Stimulated activated CD8-positive, alpha-beta memory T cell treated with anti-CD3 and anti-CD28 coated beads, Interleukin-12 subunit alpha, Interleukin-12 subunit beta, amount 100 ng/mL, for 4 hours (primary cell): ENCODE data around the gene MCTP2.

Experiments
- DNase-seq: peaks from one replicate; pipeline ENCODE4 v3.0.0-alpha.2; 2020; ENCODE audit warnings: low read depth

MCTP2 gene

GRCh38 chr15:94353488-94353820 is 122.1 kb downstream of the MCTP2 start:
- no peak for DNase-seq

DNA sequence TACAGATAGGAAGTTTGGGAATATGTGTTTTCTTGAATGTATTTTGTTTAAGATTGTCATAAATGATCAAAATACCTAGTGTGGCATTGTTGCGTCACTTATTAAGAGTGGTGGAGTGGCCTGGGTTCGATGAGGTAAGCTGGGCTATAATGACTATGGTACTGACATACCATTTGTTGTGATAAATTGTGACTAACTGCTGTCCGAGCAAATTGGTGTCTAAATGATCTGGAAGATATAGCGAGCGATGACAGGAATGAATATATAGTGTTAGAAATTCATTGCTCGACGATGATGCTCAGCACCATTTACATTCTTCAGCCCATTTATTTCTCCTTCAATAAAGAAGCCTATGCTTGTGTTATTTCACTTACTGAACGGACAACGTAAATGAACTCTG is 123.3 kb downstream of the MCTP2 start:
- no peak for DNase-seq

DNA sequence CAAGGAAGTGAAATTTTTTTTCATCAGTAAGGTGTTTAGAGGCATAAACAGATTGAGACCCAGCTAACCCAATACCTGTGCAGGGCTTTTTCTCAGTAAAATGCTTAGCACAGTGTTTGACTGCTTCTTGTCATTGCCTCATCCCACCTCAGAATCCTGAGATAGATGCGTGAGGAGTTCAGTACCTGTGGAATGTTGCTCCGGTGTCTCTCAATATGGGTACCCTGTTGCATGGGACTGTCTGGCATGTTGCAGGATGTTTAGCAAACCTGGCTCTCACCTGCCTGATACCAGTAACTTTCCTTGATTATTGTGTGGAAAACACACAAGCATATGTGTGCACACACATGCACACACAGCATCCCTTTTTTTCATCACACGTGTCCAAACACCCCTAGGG is 128.4 kb downstream of the MCTP2 start:
- no peak for DNase-seq

DNA sequence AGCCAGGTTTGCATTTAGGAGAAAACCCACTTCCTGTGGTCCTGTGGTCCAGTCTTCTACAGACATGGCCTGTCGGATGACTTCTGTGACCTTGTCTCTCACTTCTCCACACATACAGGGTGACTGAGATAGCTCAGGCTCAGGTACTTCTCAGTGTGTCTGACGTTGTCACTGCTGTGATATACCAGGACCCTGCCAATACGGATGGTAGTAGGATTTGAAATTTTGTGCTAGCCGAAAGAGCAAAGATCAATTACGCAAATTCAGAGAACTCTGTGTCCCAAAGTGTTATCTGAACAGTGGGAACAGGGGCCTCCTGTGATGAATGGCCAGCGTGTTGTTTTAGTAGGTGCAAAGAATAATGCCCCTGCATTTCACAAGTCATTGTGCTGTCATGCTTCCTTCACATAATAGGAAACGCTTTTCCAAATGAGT is 128.9 kb downstream of the MCTP2 start:
- DNase-seq: no peak

GRCh38 chr15:94362385-94363092 is 131.2 kb downstream of the MCTP2 start:
- no peak for DNase-seq

GRCh38 chr15:94363382-94363781 is 132.0 kb downstream of the MCTP2 start:
- no peak for DNase-seq

DNA sequence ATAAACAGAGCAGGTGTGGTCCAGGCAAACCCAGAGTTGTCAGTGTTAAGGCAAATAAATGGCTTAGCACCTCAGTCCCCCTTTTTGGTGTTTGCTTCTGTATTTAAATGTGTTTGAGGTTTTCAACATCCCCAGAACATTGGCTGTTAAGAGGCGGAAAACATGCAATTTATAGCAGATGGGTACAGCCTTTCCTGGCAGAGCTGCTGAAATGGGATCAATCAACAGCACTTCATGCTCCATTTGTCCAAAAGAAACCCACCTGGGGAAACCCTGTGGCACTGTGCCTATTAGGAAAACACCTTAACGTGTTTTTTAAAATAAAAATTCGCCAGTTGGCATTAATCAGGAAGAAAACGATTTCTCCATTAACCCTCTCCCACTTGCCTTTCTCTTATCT is 135.4 kb downstream of the MCTP2 start:
- DNase-seq: no peak

DNA sequence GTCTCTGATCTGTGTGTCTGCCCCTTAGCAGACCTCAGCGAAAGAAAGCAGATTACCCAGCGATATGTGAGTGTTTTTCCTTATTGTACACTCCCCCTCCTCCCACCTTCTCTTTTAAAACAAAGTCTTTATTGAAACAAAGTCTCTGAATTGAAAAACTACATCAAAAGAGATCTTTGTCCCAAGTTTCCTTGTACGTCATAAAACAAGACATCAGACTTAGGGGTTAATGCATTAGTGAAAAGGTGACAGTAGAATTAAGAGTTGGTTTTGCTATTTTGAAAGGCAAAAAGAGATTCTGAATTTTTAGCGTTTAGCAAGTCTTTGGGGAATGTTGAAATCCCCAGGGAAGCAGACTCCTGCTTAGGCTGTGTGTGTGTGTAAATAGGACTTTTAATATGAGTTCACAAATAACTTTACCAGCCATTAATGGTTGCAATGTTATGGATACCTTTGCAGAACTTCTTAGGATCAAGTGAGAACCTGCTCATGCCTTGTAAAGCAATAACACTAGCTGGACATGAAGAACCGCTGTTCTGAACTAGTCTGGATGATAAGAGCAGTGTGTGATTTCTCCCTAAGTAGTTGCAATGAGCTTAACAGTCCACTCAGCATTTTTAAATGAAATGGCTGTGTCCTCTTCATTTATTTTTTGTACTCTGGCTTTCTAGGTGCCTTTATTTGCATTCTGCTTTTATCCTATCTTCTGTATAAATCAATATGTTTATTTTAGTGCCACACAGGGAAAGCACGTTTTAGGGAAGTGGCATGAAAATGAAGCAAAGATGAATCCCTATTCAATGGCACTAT is 136.6 kb downstream of the MCTP2 start:
- no peak for DNase-seq

- no peak for DNase-seq
Observed at GRCh38 chr15:94370206-94370935, 139.0 kb downstream of the MCTP2 start.

GRCh38 chr15:94370936-94371285 is 139.6 kb downstream of the MCTP2 start:
- no peak for DNase-seq

DNA sequence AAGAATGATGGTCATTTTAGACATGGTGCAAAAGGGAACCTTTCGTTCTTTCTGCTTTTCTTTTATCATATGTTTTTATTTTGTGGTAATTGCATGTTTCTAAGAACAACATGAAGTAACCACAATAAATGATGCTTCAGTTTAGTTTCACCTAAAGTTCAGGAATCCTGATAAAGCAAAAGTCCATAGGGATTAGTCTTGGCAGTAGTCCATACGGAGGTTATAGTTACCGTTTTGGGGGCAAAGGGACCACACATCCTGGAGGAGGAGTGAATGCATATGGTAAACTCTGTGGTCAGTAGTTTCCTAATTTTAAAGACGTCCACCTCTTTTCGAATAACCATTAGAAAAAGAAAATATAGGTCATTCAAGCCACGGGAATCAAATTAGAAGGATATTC is 141.5 kb downstream of the MCTP2 start:
- no peak for DNase-seq

- DNase-seq: no peak
Observed at GRCh38 chr15:94375997-94376396, 144.6 kb downstream of the MCTP2 start.

DNA sequence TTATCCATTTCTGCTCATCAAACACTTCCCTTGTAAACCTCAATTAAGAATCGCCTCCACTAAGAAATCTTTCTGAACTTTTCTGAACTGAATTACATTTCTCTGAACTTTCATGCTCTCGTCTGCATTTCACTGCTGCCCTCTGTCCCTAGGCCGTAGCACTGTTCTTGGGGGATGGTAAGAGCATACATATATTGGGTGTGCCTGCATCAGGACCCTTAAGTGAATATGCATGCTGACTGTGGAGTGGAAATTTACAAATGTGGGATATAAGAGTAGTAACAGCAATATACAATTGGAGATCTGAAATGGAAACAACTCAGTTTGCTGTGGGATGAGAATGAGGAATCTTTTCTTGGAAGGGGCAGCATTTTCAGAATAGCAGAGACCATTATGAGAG is 148.6 kb downstream of the MCTP2 start:
- DNase-seq: no peak

GRCh38 chr15:94380798-94381197 is 149.4 kb downstream of the MCTP2 start:
- DNase-seq: no peak

- no peak for DNase-seq
Observed at GRCh38 chr15:94381384-94381783, 150.0 kb downstream of the MCTP2 start.

- no peak for DNase-seq
Observed at GRCh38 chr15:94383041-94383440, 151.7 kb downstream of the MCTP2 start.

GRCh38 chr15:94383706-94384105 is 152.3 kb downstream of the MCTP2 start:
- no peak for DNase-seq

GRCh38 chr15:94385441-94385840 is 154.1 kb downstream of the MCTP2 start:
- no peak for DNase-seq

GRCh38 chr15:94386351-94386750 is 155.0 kb downstream of the MCTP2 start:
- DNase-seq: no peak

GRCh38 chr15:94387442-94387841 is 156.1 kb downstream of the MCTP2 start:
- DNase-seq: no peak

- no peak for DNase-seq
Observed at GRCh38 chr15:94387849-94388441, 156.6 kb downstream of the MCTP2 start.

DNA sequence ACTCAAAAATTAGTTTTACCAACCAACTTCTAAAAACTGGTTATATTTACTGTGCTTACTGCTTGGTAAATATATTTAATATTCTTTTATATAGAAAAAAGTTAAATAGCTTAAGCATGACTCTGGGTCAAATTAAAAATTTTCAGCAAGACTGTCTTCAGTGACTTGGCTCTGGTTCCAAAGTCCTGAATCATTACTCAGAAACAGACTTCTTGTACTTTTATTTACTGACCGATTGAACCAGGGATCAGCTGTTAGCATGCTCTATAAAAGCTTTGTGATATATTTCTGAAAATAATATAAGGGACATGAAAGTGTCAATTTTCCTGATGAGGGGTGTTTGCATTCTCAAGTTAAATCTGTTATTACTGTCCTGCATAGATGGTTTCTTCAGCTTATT is 164.3 kb downstream of the MCTP2 start:
- no peak for DNase-seq

DNA sequence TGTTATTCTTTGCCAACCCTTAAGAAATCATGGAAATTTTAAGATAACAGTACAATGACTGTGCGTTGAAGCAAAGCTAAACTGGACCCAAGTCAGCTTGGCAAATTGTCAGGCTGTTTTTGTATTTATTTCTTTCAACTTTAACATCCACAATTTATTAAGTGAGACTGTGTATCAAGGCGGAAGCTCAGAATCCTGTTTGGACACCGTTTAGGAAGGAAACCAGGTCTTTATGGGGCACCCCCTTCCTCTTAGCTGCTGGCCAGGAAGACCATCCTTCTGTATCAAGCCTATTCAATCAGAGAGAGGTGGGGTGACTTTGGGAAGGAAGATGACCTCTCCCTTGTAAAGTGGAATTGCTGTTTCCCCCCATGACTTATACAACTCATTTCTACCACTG is 166.0 kb downstream of the MCTP2 start:
- DNase-seq: no peak
